Neural cell (in vitro differentiated cells): ENCODE results near the gene UGT2B15.
"Not testable (repeated sequence)": the region's sequence is repeated elsewhere in the genome, so short reads cannot be mapped to it uniquely, and the experiment has no call there.

Experiments
- CTCF ChIP-seq: fragments of 450-650 bp; IDR thresholded peaks from 2 replicates; pipeline ENCODE4 v1.5.1; 2014; ENCODE audit warnings: antibody characterized with exemption, mild to moderate bottlenecking, moderate library complexity; ENCODE audit not compliant: poor library complexity, severe bottlenecking
- EP300 ChIP-seq: fragments of 450-650 bp; conservative IDR thresholded peaks from 2 replicates; pipeline ENCODE4 v1.6.1; 2014; ENCODE audit warnings: antibody characterized with exemption, mild to moderate bottlenecking, moderate library complexity; ENCODE audit not compliant: poor library complexity, severe bottlenecking
- EZH2 ChIP-seq: fragments of 200-600, 300-800 bp; shearing (Covaris generic), sonication (generic); IDR thresholded peaks from 2 replicates; pipeline ENCODE4 v1.6.1; 2014; ENCODE audit warnings: antibody characterized with exemption, low read length, borderline replicate concordance, mild to moderate bottlenecking; ENCODE audit not compliant: insufficient read depth, poor library complexity, severe bottlenecking
- MXI1 ChIP-seq: fragments of 450-650 bp; conservative IDR thresholded peaks from 2 replicates; pipeline ENCODE4 v1.6.1; 2014; ENCODE audit warnings: antibody characterized with exemption, mild to moderate bottlenecking; ENCODE audit not compliant: poor library complexity, severe bottlenecking
- POLR2AphosphoS5 ChIP-seq: IDR thresholded peaks from 2 replicates; pipeline ENCODE4 v1.6.1; 2012
- RAD21 ChIP-seq: fragments of 450-650 bp; conservative IDR thresholded peaks from 2 replicates; pipeline ENCODE4 v1.6.1; 2014; ENCODE audit warnings: antibody characterized with exemption, mild to moderate bottlenecking, moderate library complexity
- REST ChIP-seq: IDR thresholded peaks from 2 replicates; pipeline ENCODE4 v1.6.1; 2012; ENCODE audit warnings: borderline replicate concordance
- SMC3 ChIP-seq: fragments of 450-650 bp; conservative IDR thresholded peaks from 2 replicates; pipeline ENCODE4 v1.6.1; 2014; ENCODE audit warnings: antibody characterized with exemption, mild to moderate bottlenecking, moderate library complexity; ENCODE audit not compliant: poor library complexity
- TAF1 ChIP-seq: IDR thresholded peaks from 2 replicates; pipeline ENCODE4 v1.6.1; 2012; ENCODE audit warnings: low read depth

- TF ChIP-seq CTCF, POLR2AphosphoS5, EP300, TAF1, RAD21, REST, MXI1, EZH2, SMC3: not testable (repeated sequence)
Observed at GRCh38 chr4:68656445-68656973, 13.9 kb downstream of the UGT2B15 start.
